COLO829 (cell line): ENCODE results near the gene DOK4.
"Not testable (repeated sequence)": the region's sequence is repeated elsewhere in the genome, so short reads cannot be mapped to it uniquely, and the experiment has no call there.

Experiments
- DNase-seq: peaks from one replicate; pipeline ENCODE4 v3.0.0; 2012; ENCODE audit warnings: low spot score

DOK4 gene

GRCh38 chr16:57445510-57445909 lies 40.8 kb downstream of the DOK4 start:
- no peak for DNase-seq

DNA sequence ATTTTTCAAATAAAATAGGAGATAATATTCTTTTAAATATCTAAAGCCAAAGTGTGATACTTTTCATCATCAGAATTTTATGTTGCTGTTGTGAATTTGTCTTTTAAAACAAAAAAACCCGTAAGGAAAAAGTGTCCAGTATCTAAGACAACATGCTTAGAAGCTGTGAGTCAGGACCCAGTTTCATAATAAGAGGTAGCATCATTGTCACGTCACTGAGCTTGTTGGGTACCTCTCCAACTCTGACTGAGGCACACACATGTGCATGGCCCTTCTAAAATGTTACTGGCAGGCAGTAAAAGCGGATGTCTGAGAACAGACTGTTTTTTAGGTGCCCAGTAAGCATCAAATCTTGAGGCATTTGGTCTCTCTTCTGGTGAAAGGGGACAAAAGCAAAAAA lies 41.6 kb downstream of the DOK4 start:
- no peak for DNase-seq

DNA sequence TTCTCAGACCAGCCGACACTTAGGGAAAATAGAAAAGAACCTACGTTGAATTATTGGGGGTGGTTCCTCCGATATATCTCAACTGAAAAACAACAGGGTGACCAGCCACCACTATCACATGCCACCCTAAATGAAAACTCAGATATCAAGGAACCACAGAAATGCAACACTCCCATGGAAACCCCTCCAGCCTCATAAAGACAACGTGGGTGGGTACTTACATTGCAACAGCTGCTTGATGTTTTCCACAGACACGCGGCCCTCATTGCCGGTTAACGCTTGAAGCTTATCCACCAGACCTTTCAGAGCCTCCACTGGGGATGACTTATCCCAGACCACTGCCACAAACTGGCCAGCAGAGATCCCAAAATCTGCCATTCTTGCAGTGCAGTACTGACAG lies 45.7 kb downstream of the DOK4 start:
- DNase-seq: not testable (repeated sequence)

DNA sequence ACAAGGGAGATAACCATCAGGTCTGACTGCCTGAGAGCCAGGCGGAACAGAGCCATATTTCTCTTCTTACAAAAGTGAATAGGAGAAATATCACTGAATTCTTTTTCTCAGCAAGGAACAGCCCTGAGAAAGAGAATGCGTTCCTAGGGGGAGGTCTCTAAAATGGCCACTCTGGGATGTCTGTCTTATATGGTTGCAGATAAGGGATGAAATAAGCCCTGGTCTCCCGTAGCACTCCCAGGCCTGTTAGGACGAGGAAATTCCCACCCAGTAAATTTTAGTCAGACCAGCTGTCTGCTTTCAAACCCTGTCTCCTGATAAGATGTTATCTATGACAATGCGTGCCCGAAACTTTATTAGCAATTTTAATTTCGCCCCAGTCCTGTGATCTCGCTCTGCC lies 46.3 kb downstream of the DOK4 start:
- DNase-seq: not testable (repeated sequence)

- DNase-seq: no peak
Observed at GRCh38 chr16:57435838-57436237, 50.5 kb downstream of the DOK4 start.

DNA sequence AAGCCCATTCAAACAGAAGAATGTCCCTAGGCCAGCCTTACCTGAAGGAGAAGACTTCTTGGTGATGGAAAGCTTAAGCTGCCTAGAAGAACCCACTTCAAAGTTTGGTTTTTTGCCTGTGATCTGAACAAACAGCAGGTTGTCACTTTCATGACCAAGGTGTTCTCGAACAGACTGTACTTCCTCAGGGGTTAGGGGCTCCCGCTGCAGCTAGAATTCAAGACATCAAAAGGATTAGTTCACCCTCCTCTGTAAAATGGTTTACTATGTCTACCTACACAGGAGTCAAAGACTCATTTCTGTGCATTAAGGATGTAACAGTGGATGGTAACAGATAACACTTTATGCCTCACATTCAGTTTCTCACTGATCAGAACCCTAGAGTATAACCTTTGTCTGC lies 52.3 kb downstream of the DOK4 start:
- DNase-seq: no peak

DNA sequence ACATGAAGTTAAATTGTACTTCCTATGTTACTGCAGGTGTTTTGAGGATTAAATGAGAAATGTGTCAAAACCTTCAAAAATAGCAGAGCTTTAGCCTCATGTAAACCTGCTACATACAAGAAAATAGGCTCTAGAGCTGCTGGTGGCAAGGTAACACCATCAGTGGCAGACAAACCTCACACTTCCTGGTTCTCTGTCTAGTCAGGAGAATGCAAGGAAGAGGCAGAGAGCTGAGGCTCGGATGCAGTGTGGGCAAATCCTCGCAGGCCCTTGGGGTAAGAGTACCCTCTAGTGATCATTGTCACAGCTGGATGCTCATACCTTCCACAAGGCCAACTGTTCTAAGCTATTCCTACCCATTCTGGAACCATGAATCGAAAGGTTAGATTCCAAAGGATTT lies 53.3 kb downstream of the DOK4 start:
- no peak for DNase-seq

DNA sequence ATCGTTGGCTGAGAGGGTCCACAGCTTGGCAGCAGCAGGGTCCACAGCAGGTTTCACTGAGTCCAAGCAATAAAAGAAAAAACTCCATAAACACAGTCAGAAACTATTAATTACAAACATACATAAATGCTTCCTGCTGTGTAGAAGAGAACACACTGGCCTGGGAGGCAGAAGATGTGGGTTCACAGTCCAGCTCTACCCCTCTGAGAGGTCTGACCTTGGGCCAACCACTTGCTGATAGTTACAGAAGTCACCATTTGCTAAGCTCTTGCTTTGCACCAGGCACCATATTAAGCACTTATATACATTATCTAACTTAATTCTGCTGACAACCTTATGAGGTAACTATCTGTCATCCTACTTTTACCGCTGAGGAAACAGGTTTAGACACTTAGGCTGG lies 53.8 kb downstream of the DOK4 start:
- DNase-seq: no peak

DNA sequence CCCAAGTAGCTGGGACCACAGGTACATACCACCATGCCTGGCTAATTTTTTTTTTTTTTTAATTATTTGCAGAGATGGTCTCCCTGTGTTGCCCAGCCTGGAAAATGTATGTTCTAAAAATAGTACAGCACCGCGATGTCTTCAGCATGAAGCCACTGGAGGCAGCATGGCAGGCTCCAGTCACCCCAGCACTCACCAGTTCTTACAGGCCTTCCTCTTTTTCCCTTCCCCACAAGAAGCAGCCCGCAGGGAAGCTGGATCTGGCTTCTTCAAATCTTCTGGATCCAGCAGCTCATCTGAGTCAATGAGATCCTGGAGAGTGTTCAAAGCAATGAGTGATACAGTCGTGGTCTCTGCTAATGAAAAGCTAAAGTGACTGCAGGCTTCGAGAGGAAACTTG lies 55.3 kb downstream of the DOK4 start:
- DNase-seq: no peak

DNA sequence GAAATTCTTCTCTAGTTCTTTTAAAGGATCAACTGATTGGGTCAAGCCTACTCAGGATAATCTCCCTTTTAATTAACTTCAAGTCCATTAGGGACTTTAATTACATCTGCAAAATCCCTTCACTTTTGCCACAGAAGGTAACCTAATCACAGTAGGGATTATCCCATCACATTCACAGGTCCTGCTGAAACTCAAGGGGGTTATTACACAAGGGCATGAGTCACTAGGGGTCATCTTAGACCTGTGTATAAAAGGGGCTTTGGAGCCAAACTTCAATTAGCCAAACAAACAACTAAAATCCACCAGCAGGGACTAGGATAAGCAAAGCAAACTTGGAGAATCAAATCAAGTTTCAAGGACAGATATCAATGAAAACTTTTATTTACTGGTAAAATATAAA lies 58.5 kb downstream of the DOK4 start:
- DNase-seq: no peak

GRCh38 chr16:57427307-57427706 lies 59.0 kb downstream of the DOK4 start:
- DNase-seq: no peak

DNA sequence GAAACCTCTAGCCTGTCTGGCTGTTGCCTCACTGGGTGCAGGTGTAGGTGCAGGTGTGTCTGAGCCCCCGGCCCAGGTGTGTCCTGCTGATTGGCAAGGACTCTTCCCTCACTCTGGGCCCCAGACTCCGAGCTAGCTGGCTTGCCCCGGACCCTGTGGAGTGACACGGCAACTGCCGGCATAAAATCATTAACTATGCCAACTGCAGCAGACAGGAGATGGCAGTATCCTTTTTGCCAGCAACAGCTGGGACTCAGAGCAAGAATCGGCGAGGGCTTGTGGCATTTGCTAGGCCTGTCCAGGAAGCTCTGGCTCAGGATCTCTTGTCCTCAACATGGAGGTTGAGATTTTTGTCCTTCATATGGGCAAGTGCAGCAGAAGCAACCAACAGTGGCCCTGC lies 59.9 kb downstream of the DOK4 start:
- no peak for DNase-seq

DNA sequence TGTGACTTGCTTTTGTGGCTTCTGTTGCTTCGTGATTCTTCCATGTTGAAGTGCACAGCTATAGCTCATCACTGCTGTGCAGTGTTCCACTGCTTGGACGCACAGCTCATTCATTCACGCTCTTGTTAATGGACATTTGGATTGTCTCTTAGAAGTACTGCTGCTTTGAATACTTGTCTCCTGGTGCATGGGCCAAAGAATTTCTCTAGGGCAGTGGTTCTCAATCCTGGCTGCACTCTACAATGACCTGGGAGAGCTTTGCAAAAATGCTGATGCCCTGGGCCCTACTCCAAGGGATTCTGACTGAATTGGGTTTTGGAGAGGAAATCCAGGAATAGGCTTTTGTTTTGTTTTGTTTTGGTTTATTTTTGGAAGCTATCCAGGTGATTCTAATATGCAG lies 61.7 kb downstream of the DOK4 start:
- DNase-seq: no peak

DNA sequence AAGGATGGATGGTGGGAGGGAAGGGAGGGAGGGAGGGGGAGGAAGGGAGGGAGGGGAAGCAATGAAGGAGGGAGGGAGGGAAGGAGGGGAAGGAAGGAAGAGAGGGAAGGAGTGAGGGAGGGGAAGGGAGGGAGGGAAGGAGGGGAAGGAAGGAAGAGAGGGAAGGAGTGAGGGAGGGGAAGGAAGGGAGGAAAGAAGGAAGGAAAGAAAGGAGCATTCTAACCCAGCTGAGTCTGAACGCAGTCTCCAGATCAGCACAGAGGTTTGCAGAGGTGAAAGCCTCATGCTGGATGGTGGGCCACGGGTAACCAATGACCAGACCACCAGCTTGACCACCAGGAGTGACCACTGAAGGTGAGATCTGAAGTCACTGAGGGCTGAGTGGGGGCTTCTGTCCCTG lies 63.1 kb downstream of the DOK4 start:
- DNase-seq: no peak

GRCh38 chr16:57422026-57422944 lies 64.0 kb downstream of the DOK4 start:
- peak; percentile 42 for DNase-seq
